Measurements from ENCODE around the gene KATNB1. TPM values are rescaled to one million over a fixed set of nuclear protein-coding genes. Genes with fewer than 3 reads are reported as not detected.

The KATNB1 gene
- total RNA-seq, 2 experiments from 2014 or later = 21.0 to 22.3 TPM

DNA sequence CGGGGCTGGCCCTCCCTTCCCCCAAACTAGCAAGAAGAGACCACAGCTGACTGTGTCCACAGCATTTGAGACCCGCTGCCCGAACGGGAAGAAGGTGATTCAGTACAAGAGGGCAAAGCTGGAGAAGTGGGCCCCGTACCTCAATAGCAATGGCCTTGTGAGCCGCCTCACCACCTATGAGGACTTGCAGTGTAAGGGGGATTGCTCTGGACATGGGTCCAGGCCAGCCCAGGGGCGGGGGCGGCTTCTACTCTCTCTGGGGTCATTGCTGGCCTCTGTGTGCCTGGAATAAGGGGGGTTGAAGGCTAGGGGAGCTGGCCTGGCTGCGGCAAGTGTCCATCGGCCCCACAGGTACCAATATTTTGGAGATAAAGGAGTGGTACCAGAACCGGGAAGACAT lies 12.9 kb upstream of the KATNB1 start:
- Mint-ChIP-seq H3K36me3 (ENCODE audit: low read depth) (no peaks in the 10 kb centered on the region), H3K27me3 (no peaks in the 10 kb centered on the region), H3K27ac (no peak overlapping the region), H3K9me3 (no peaks in the 10 kb centered on the region), H3K4me3 (no peak overlapping the region), H3K4me1 (ENCODE audit: low read depth) (no peaks in the 10 kb centered on the region)
- DNase-seq (no peak), ATAC-seq (ENCODE audit: poor library complexity) (no peak)
- Histone ChIP-seq H3K9me3 (ENCODE audit: control insufficient read depth in 1 of 2, insufficient read depth in 1 of 2, low read length in 2 of 2) (peaks cover 0 to 4% of the 10 kb centered on the region in 2 experiments), H3K27ac (ENCODE audit: low read depth in 1 of 2, low read length in 2 of 2) (no peak overlapping the region), H3K4me1 (ENCODE audit: insufficient read depth, low read length) (no peaks in the 10 kb centered on the region), H3K27me3 (ENCODE audit: control insufficient read depth in 1 of 2, insufficient read depth in 2 of 2, low read length in 2 of 2) (no peaks in the 10 kb centered on the region), H3K36me3 (ENCODE audit: insufficient read depth, low read length) (no peaks in the 10 kb centered on the region), H3K4me3 (ENCODE audit: low read length) (no peak overlapping the region)
- POLR2A ChIA-PET = no interaction called here
- intact Hi-C loops (cut with DNase I, micrococcal nuclease) = no loop called here
- TF ChIP-seq, protein P1, sequence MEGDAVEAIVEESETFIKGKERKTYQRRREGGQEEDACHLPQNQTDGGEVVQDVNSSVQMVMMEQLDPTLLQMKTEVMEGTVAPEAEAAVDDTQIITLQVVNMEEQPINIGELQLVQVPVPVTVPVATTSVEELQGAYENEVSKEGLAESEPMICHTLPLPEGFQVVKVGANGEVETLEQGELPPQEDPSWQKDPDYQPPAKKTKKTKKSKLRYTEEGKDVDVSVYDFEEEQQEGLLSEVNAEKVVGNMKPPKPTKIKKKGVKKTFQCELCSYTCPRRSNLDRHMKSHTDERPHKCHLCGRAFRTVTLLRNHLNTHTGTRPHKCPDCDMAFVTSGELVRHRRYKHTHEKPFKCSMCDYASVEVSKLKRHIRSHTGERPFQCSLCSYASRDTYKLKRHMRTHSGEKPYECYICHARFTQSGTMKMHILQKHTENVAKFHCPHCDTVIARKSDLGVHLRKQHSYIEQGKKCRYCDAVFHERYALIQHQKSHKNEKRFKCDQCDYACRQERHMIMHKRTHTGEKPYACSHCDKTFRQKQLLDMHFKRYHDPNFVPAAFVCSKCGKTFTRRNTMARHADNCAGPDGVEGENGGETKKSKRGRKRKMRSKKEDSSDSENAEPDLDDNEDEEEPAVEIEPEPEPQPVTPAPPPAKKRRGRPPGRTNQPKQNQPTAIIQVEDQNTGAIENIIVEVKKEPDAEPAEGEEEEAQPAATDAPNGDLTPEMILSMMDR (IDR thresholded peaks at IDR 0.05) = no peak
- CTCF ChIA-PET = no interaction called here

DNA sequence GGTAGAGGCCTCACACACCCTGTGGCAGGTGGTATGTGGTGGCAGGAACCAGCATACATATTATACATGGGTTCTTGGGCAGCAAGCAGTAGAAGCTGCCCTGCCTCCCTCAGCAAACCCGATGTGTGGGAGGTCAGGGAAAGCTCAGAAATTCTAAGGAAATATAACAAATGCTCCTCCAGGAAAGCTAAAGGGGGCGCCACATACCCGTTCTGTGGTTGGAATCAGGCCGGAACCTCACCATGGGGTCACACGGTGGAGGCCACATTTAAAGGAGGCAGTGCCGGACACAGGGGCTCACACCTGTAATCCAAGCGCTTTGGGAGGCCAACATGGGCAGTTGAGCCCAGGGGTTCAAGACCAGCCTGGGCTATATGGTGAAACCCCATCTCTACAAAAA lies 12.4 kb upstream of the KATNB1 start:
- CTCF ChIA-PET = no interaction called here
- no peak overlapping the region for H3K27ac Mint-ChIP-seq
- intact Hi-C loops (cut with DNase I, micrococcal nuclease) = no loop called here
- H3K9me3 Mint-ChIP-seq = no peaks in the 10 kb centered on the region
- H3K4me3 Mint-ChIP-seq = no peak overlapping the region
- H3K36me3 ChIP-seq (ENCODE audit: insufficient read depth, low read length) = no peaks in the 10 kb centered on the region
- peaks cover 0 to 4% of the 10 kb centered on the region in 2 experiments for H3K9me3 ChIP-seq (ENCODE audit: control insufficient read depth in 1 of 2, insufficient read depth in 1 of 2, low read length in 2 of 2)
- no peaks in the 10 kb centered on the region for H3K4me1 ChIP-seq (ENCODE audit: insufficient read depth, low read length)
- H3K27me3 Mint-ChIP-seq = no peaks in the 10 kb centered on the region
- no peak for ATAC-seq (ENCODE audit: poor library complexity)
- no peak overlapping the region for H3K27ac ChIP-seq (ENCODE audit: low read depth in 1 of 2, low read length in 2 of 2)
- DNase-seq = no peak
- TF ChIP-seq, protein P1 (IDR thresholded peaks at IDR 0.05) = no peak
- H3K36me3 Mint-ChIP-seq (ENCODE audit: low read depth) = no peaks in the 10 kb centered on the region
- POLR2A ChIA-PET = interaction anchor here (0.6 kb wide), 1 partner anchor 122 kb away, joined by 3 read pairs; no protein-coding TSS in a partner anchor
- no peak overlapping the region for H3K4me3 ChIP-seq (ENCODE audit: low read length)
- H3K27me3 ChIP-seq (ENCODE audit: control insufficient read depth in 1 of 2, insufficient read depth in 2 of 2, low read length in 2 of 2) = no peaks in the 10 kb centered on the region
- no peaks in the 10 kb centered on the region for H3K4me1 Mint-ChIP-seq (ENCODE audit: low read depth)

DNA sequence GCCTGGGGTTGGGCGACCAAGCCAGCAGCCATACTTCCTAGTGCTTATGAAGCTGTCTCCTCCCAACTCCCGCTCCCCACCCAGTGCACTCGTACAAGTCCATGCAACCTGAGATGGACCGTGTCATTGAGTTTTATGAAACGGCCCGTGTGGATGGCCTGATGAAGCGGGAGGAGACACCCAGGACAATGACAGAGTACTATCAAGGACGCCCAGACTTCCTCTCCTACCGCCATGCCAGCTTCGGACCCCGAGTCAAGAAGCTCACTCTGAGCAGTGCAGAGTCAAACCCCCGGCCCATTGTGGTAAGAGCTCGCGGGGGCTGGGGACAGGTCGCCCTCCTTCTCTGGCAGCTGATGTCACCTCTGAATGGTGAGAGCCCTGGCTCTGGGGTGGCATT lies 11.0 kb upstream of the KATNB1 start:
- Histone ChIP-seq H3K27me3 (ENCODE audit: control insufficient read depth in 1 of 2, insufficient read depth in 2 of 2, low read length in 2 of 2) (no peaks in the 10 kb centered on the region), H3K27ac (ENCODE audit: low read depth in 1 of 2, low read length in 2 of 2) (no peak overlapping the region), H3K4me3 (ENCODE audit: low read length) (no peak overlapping the region), H3K36me3 (ENCODE audit: insufficient read depth, low read length) (no peaks in the 10 kb centered on the region), H3K9me3 (ENCODE audit: control insufficient read depth in 1 of 2, insufficient read depth in 1 of 2, low read length in 2 of 2) (peaks cover 0 to 4% of the 10 kb centered on the region in 2 experiments), H3K4me1 (ENCODE audit: insufficient read depth, low read length) (no peaks in the 10 kb centered on the region)
- Mint-ChIP-seq H3K9me3 (no peaks in the 10 kb centered on the region), H3K27me3 (no peaks in the 10 kb centered on the region), H3K4me3 (no peak overlapping the region), H3K4me1 (ENCODE audit: low read depth) (no peaks in the 10 kb centered on the region), H3K27ac (no peak overlapping the region), H3K36me3 (ENCODE audit: low read depth) (no peaks in the 10 kb centered on the region)
- no peak for ATAC-seq (ENCODE audit: poor library complexity)
- ChIA-PET POLR2A (no interaction called here), CTCF (no interaction called here)
- TF ChIP-seq, protein P1 (IDR thresholded peaks at IDR 0.05) = no peak
- DNase-seq = no peak
- intact Hi-C loops (cut with DNase I, micrococcal nuclease) = no loop called here

Measured in CD4-positive, alpha-beta T cell (primary cell).